Kidney epithelial cell (primary cell): ENCODE measurements around the gene KRTAP20-4. TPM values are rescaled to one million over a fixed set of nuclear protein-coding genes. Genes with fewer than 3 reads are reported as not detected.

Source experiments
- DNase-seq: peaks from one replicate; pipeline ENCODE4 v3.0.0-alpha.2; 2010; ENCODE audit warnings: low read depth
- H3K27me3 ChIP-seq: 2 replicates; pipeline ENCODE4 v1.6.0; 2011; ENCODE audit warnings: low read length; ENCODE audit not compliant: control insufficient read depth, insufficient read depth
- H3K36me3 ChIP-seq: 2 replicates; pipeline ENCODE4 v1.5.1; 2011; ENCODE audit warnings: low read length; ENCODE audit not compliant: control insufficient read depth, insufficient read depth
- H3K4me3 ChIP-seq: 2 replicates; pipeline ENCODE4 v1.5.1; 2011; ENCODE audit warnings: low read depth, mild to moderate bottlenecking, control low read depth, low read length
- CTCF ChIP-seq: IDR thresholded peaks from 2 replicates; pipeline ENCODE4 v1.5.1; 2011; ENCODE audit warnings: mild to moderate bottlenecking, moderate library complexity, low read length, control low read depth, inconsistent platforms; ENCODE audit not compliant: insufficient read depth, poor library complexity, severe bottlenecking
- total RNA-seq: library from RNA; depleted of rRNA; stranded (reverse); fragments of >200 nt; gene quantifications from 2 replicates; pipeline ENCODE4 v1.2.3, GENCODE V29; 2015

The KRTAP20-4 gene
- total RNA-seq, 1 donor from 2014 or later, result not detected

DNA sequence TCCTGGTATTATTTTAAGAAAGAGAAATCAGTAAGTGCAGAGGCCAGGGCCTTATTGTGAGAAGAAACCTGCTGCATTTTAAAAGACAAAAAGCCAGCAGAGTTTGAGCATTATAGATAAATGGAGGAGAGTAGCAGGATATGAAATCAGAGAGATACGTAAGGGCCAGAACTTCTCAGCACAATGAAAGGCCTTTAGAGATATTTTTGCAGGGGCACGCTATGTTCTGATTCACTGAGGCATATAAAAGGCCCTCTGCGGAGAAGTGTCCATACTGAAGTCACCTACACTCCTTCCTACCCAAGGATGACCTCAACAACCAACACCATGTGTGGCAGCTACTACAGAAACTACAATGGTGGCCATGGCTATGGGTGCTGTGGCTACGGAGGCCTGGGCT is 28.3 kb upstream of the KRTAP20-4 start, which contains the start of gene KRTAP6-3:
KRTAP6-3 (plus strand) TSS at position 301 of the 400 bp plus-strand sequence; CDS start at position 307, 6 bp downstream.
- Histone ChIP-seq H3K27me3 (no peaks in the 10 kb centered on the region), H3K4me3 (no peak within 1 kb of the TSS), H3K36me3 (no peaks in the 10 kb centered on the region)
- no peak for DNase-seq
- TF ChIP-seq CTCF, result no peak

DNA sequence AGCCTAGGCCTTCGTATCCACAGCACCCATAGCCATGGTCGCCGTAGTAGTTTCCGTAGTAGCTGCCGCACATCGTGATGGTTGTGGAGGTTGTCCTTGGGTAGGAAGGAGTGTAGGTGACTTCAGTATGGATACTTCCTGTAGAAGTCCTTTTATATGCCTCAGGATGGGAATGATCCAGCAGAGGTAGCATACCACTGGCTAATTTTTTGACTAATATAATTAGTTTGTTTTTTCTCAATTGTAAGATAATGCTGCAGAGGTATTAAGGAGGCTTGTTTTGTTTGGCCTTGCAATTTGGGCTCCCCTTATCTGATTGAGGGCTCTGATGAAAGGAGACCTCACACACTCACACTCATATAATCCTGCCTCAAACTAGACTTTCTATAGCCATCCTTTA is 21.6 kb upstream of the KRTAP20-4 start, which contains the start of gene KRTAP6-2:
KRTAP6-2 (minus strand) TSS at position 101 of the 400 bp plus-strand sequence; CDS start at position 73, 28 bp downstream.
- Histone ChIP-seq H3K27me3 (no peaks in the 10 kb centered on the region), H3K36me3 (no peaks in the 10 kb centered on the region), H3K4me3 (no peak within 1 kb of the TSS)
- no peak for DNase-seq
- TF ChIP-seq CTCF, result no peak

DNA sequence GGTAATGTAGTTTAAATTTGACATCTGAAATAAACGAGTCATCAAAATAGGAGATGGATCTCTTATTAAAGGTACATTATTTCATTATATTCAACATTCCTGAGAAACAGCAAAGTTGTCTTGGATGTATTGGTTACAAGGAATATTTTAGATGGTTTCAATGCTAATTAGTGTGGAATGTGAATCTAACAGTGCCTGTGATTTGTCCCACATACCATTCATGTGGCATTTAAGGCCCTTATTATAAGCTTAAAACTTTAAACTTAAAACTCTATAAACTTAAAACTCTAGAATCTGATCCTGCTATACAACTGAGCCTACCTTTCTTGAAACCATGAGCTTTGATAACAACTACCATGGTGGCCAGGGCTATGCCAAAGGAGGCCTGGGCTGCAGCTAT is 19.6 kb upstream of the KRTAP20-4 start, which contains the start of gene KRTAP22-1:
KRTAP22-1 (plus strand) TSS at position 301 of the 400 bp plus-strand sequence.
- no peak for TF ChIP-seq CTCF
- no peaks in the 10 kb centered on the region for H3K27me3 ChIP-seq

GRCh38 chr21:30605968-30606367 is 14.5 kb upstream of the KRTAP20-4 start:
- H3K4me3 ChIP-seq, result no peak overlapping the region
- DNase-seq, result no peak
- H3K36me3 ChIP-seq, result no peaks in the 10 kb centered on the region
- no peaks in the 10 kb centered on the region for H3K27me3 ChIP-seq
- TF ChIP-seq CTCF, result no peak

More for the DNA sequence above, 19.6 kb upstream of the KRTAP20-4 start, which contains the start of gene KRTAP22-1:
- Histone ChIP-seq H3K4me3 (no peak within 1 kb of the TSS), H3K36me3 (no peaks in the 10 kb centered on the region)
- DNase-seq, result no peak

- no peaks in the 10 kb centered on the region for H3K36me3 ChIP-seq
- no peak for DNase-seq
- H3K27me3 ChIP-seq, result no peaks in the 10 kb centered on the region
- H3K4me3 ChIP-seq, result no peak overlapping the region
- TF ChIP-seq CTCF, result no peak
These were observed 8.3 kb upstream of the KRTAP20-4 start for GRCh38 chr21:30612132-30612531.

GRCh38 chr21:30613836-30614235 is 6.6 kb upstream of the KRTAP20-4 start, which contains the start of gene KRTAP6-1:
Gene KRTAP6-1, minus strand, starts transcription at chr21:30613930. Its CDS starts 26 bp downstream, at chr21:30613904.
- Histone ChIP-seq H3K36me3 (no peaks in the 10 kb centered on the region), H3K4me3 (no peak within 1 kb of the TSS), H3K27me3 (no peaks in the 10 kb centered on the region)
- TF ChIP-seq CTCF, result no peak
- no peak for DNase-seq
